ENCODE data around the gene UBE2J2. TPM values are rescaled to one million over a fixed set of nuclear protein-coding genes. Genes with fewer than 3 reads are reported as not detected.

UBE2J2 gene
- total and polyA plus RNA-seq, 2 of the 13 experiments (the other 11 are each of a cell fraction or from before 2014, with no cell fraction given), result 25.4 to 29.4 TPM

DNA sequence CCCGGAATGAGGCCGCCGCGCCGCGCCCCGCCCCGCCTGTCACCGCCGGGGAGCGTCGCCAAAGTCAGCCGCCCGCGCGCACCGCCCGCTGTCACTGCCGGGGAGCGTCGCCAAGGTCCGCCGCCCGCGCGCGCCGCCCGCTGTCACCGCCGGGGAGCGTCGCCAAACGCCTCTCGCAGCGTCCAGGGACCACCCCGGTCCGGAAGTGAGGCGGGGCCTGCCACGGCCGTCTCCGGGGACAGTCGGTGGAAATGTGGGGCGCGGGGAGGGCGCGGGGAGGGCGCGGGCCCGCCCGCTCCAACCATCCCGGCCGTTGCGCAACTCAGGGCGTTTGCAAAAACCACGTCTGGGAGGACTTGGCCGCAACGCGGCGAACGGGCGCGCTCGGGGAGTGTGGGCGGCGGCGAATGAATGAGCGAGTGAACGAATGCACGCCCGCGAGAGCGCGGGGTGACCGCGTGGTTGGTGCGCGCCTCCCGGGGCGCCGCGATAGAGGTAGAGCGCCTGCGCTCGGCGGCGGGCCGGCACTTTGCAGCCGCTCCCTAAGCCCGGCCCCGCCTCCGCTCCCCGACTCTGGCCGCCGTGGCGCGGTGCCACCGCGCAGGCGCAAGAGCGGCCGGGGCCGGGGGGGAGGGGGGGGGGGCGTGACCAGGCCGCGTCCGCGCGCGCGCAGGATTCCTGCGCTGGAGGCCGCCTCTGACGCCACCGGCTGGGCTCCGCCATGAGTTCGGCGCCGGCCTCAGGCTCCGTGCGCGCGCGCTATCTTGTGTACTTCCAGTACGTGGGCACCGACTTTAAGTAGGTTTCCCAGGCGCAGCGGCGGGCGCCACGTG is 34.5 kb upstream of the UBE2J2 start, which contains the start of the genes ACAP3 and PUSL1 (continued):
- TF ChIP-seq, protein P1, sequence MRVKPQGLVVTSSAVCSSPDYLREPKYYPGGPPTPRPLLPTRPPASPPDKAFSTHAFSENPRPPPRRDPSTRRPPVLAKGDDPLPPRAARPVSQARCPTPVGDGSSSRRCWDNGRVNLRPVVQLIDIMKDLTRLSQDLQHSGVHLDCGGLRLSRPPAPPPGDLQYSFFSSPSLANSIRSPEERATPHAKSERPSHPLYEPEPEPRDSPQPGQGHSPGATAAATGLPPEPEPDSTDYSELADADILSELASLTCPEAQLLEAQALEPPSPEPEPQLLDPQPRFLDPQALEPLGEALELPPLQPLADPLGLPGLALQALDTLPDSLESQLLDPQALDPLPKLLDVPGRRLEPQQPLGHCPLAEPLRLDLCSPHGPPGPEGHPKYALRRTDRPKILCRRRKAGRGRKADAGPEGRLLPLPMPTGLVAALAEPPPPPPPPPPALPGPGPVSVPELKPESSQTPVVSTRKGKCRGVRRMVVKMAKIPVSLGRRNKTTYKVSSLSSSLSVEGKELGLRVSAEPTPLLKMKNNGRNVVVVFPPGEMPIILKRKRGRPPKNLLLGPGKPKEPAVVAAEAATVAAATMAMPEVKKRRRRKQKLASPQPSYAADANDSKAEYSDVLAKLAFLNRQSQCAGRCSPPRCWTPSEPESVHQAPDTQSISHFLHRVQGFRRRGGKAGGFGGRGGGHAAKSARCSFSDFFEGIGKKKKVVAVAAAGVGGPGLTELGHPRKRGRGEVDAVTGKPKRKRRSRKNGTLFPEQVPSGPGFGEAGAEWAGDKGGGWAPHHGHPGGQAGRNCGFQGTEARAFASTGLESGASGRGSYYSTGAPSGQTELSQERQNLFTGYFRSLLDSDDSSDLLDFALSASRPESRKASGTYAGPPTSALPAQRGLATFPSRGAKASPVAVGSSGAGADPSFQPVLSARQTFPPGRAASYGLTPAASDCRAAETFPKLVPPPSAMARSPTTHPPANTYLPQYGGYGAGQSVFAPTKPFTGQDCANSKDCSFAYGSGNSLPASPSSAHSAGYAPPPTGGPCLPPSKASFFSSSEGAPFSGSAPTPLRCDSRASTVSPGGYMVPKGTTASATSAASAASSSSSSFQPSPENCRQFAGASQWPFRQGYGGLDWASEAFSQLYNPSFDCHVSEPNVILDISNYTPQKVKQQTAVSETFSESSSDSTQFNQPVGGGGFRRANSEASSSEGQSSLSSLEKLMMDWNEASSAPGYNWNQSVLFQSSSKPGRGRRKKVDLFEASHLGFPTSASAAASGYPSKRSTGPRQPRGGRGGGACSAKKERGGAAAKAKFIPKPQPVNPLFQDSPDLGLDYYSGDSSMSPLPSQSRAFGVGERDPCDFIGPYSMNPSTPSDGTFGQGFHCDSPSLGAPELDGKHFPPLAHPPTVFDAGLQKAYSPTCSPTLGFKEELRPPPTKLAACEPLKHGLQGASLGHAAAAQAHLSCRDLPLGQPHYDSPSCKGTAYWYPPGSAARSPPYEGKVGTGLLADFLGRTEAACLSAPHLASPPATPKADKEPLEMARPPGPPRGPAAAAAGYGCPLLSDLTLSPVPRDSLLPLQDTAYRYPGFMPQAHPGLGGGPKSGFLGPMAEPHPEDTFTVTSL (CRISPR knock-in tag; IDR thresholded peaks at IDR 0.05; ENCODE audit: borderline replicate concordance), result no peak
- no peak for TF ChIP-seq CCDC6 (CRISPR knock-in tag; IDR thresholded peaks at IDR 0.05)
- TF ChIP-seq GATAD2A (CRISPR knock-in tag; IDR thresholded peaks at IDR 0.05), result no peak
- TF ChIP-seq, protein P2, sequence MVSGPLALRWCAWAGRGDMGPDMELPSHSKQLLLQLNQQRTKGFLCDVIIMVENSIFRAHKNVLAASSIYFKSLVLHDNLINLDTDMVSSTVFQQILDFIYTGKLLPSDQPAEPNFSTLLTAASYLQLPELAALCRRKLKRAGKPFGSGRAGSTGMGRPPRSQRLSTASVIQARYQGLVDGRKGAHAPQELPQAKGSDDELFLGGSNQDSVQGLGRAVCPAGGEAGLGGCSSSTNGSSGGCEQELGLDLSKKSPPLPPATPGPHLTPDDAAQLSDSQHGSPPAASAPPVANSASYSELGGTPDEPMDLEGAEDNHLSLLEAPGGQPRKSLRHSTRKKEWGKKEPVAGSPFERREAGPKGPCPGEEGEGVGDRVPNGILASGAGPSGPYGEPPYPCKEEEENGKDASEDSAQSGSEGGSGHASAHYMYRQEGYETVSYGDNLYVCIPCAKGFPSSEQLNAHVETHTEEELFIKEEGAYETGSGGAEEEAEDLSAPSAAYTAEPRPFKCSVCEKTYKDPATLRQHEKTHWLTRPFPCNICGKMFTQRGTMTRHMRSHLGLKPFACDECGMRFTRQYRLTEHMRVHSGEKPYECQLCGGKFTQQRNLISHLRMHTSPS (CRISPR knock-in tag; IDR thresholded peaks at IDR 0.05; ENCODE audit: low read depth), result no peak
- TF ChIP-seq, protein P3, sequence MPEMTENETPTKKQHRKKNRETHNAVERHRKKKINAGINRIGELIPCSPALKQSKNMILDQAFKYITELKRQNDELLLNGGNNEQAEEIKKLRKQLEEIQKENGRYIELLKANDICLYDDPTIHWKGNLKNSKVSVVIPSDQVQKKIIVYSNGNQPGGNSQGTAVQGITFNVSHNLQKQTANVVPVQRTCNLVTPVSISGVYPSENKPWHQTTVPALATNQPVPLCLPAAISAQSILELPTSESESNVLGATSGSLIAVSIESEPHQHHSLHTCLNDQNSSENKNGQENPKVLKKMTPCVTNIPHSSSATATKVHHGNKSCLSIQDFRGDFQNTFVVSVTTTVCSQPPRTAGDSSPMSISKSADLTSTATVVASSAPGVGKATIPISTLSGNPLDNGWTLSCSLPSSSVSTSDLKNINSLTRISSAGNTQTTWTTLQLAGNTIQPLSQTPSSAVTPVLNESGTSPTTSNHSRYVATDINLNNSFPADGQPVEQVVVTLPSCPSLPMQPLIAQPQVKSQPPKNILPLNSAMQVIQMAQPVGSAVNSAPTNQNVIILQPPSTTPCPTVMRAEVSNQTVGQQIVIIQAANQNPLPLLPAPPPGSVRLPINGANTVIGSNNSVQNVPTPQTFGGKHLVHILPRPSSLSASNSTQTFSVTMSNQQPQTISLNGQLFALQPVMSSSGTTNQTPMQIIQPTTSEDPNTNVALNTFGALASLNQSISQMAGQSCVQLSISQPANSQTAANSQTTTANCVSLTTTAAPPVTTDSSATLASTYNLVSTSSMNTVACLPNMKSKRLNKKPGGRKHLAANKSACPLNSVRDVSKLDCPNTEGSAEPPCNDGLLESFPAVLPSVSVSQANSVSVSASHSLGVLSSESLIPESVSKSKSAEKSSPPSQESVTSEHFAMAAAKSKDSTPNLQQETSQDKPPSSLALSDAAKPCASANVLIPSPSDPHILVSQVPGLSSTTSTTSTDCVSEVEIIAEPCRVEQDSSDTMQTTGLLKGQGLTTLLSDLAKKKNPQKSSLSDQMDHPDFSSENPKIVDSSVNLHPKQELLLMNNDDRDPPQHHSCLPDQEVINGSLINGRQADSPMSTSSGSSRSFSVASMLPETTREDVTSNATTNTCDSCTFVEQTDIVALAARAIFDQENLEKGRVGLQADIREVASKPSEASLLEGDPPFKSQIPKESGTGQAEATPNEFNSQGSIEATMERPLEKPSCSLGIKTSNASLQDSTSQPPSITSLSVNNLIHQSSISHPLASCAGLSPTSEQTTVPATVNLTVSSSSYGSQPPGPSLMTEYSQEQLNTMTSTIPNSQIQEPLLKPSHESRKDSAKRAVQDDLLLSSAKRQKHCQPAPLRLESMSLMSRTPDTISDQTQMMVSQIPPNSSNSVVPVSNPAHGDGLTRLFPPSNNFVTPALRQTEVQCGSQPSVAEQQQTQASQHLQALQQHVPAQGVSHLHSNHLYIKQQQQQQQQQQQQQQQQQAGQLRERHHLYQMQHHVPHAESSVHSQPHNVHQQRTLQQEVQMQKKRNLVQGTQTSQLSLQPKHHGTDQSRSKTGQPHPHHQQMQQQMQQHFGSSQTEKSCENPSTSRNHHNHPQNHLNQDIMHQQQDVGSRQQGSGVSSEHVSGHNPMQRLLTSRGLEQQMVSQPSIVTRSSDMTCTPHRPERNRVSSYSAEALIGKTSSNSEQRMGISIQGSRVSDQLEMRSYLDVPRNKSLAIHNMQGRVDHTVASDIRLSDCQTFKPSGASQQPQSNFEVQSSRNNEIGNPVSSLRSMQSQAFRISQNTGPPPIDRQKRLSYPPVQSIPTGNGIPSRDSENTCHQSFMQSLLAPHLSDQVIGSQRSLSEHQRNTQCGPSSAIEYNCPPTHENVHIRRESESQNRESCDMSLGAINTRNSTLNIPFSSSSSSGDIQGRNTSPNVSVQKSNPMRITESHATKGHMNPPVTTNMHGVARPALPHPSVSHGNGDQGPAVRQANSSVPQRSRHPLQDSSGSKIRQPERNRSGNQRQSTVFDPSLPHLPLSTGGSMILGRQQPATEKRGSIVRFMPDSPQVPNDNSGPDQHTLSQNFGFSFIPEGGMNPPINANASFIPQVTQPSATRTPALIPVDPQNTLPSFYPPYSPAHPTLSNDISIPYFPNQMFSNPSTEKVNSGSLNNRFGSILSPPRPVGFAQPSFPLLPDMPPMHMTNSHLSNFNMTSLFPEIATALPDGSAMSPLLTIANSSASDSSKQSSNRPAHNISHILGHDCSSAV (CRISPR knock-in tag; IDR thresholded peaks at IDR 0.05; ENCODE audit: borderline replicate concordance), result no peak
- TF ChIP-seq ZNF230 (CRISPR knock-in tag; IDR thresholded peaks at IDR 0.05), result no peak
- TF ChIP-seq EHMT2 (IDR thresholded peaks at IDR 0.05; ENCODE audit: borderline replicate concordance, low read depth, low read length), result no peak
- TF ChIP-seq CHD4 (IDR thresholded peaks at IDR 0.05; ENCODE audit: borderline replicate concordance, low read length), result no peak
- TF ChIP-seq, protein P4, sequence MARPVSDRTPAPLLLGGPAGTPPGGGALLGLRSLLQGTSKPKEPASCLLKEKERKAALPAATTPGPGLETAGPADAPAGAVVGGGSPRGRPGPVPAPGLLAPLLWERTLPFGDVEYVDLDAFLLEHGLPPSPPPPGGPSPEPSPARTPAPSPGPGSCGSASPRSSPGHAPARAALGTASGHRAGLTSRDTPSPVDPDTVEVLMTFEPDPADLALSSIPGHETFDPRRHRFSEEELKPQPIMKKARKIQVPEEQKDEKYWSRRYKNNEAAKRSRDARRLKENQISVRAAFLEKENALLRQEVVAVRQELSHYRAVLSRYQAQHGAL (CRISPR knock-in tag; IDR thresholded peaks at IDR 0.05; ENCODE audit: not compliant biosample characterization), result no peak
- TF ChIP-seq ZFX (CRISPR knock-in tag; IDR thresholded peaks at IDR 0.05; ENCODE audit: low read depth), result peak; percentile 48
- TF ChIP-seq SNAPC2 (CRISPR knock-in tag; IDR thresholded peaks at IDR 0.05), result no peak

Data from HepG2 (cell line).